ENCODE results near the gene INTS12. TPM values are rescaled to one million over a fixed set of nuclear protein-coding genes. Genes with fewer than 3 reads are reported as not detected.

INTS12 gene
- total RNA-seq, 1 donor from 2014 or later, result 17.2 TPM

DNA sequence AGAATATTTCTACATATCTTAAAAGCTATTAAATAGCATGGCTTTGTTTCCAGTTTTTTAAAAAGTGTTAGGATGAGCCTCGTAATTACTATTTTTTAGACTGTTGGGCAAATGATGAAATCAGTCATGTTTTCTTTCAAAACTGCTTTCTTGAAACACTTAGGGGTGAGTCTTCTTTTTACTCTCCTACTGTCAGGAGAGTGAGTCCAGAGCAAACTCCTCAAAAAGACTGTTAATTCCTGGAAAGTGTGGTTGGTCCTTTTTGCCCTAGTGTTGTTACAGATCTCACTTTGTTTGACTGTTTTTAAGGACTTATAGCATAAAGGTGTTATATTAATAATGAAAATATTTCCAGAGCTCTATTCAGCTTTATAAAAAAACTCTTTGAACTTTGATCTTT lies 6.4 kb upstream of the INTS12 start:
- Mint-ChIP-seq H3K27me3 (ENCODE audit: insufficient read depth, low read depth) (no peaks in the 10 kb centered on the region), H3K4me1 (peaks cover under 1% of the 10 kb centered on the region), H3K36me3 (peaks cover 5% of the 10 kb centered on the region), H3K4me3 (no peak overlapping the region), H3K27ac (no peak overlapping the region), H3K9me3 (no peaks in the 10 kb centered on the region)
- H3K9ac ChIP-seq, result no peak overlapping the region
- H3K4me2 ChIP-seq, result no peak overlapping the region
- no peaks in the 10 kb centered on the region for H4K20me1 ChIP-seq (ENCODE audit: low read depth)
- no peak overlapping the region for H2AFZ ChIP-seq (replicated peaks)
- no peaks in the 10 kb centered on the region for H3F3A ChIP-seq (ENCODE audit: low read depth)
- no peaks in the 10 kb centered on the region for H3K9me3 ChIP-seq (ENCODE audit: low read depth)
- TF ChIP-seq, protein P1, sequence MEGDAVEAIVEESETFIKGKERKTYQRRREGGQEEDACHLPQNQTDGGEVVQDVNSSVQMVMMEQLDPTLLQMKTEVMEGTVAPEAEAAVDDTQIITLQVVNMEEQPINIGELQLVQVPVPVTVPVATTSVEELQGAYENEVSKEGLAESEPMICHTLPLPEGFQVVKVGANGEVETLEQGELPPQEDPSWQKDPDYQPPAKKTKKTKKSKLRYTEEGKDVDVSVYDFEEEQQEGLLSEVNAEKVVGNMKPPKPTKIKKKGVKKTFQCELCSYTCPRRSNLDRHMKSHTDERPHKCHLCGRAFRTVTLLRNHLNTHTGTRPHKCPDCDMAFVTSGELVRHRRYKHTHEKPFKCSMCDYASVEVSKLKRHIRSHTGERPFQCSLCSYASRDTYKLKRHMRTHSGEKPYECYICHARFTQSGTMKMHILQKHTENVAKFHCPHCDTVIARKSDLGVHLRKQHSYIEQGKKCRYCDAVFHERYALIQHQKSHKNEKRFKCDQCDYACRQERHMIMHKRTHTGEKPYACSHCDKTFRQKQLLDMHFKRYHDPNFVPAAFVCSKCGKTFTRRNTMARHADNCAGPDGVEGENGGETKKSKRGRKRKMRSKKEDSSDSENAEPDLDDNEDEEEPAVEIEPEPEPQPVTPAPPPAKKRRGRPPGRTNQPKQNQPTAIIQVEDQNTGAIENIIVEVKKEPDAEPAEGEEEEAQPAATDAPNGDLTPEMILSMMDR (IDR thresholded peaks at IDR 0.05), result no peak
- TF ChIP-seq EZH2phosphoT487 (IDR thresholded peaks at IDR 0.05) (no peak), EZH2 (IDR thresholded peaks at IDR 0.05) (no peak)
- no peak overlapping the region for H3K4me3 ChIP-seq
- H3K36me3 ChIP-seq, result no peaks in the 10 kb centered on the region
- no peak overlapping the region for H3K27ac ChIP-seq
- H3K79me2 ChIP-seq (ENCODE audit: low read depth), result peaks cover 73% of the 10 kb centered on the region
- no peak for DNase-seq (ENCODE audit: low spot score)
- H3K4me1 ChIP-seq, result peaks cover 10% of the 10 kb centered on the region
- H3K27me3 ChIP-seq, result no peaks in the 10 kb centered on the region

DNA sequence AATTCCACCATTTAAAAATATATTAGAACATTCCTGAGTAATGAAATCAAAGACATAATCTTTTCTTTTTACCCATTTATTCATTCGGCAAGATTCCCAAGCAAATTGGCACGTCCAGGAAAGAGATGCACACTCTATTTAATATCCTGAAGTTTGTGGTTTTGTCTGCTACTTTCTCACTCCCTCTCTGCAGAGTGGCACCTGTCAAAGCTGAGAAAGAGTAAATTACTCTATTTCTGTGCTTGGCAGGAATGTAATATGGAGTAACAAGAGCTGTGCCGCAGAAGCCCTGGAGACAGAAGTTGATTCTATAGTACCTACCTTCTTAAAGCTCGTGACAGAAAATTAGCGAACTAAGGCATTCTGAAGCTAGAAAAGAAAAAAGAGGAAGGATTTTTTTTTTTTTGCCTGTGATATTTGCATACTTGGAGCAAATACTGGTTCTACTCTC lies 5.6 kb upstream of the INTS12 start:
- no peaks in the 10 kb centered on the region for H3K9me3 Mint-ChIP-seq
- Histone ChIP-seq H3K27me3 (no peaks in the 10 kb centered on the region), H3K9ac (no peak overlapping the region), H3K4me3 (no peak overlapping the region), H3K4me2 (no peak overlapping the region), H3K79me2 (ENCODE audit: low read depth) (peaks cover 82% of the 10 kb centered on the region), H3K9me3 (ENCODE audit: low read depth) (no peaks in the 10 kb centered on the region), H2AFZ (replicated peaks) (no peak overlapping the region), H4K20me1 (ENCODE audit: low read depth) (peaks cover 4% of the 10 kb centered on the region), H3K4me1 (peaks cover 16% of the 10 kb centered on the region), H3K27ac (no peak overlapping the region), H3K36me3 (no peaks in the 10 kb centered on the region), H3F3A (ENCODE audit: low read depth) (peaks cover 3% of the 10 kb centered on the region)
- H3K27ac Mint-ChIP-seq, result no peak overlapping the region
- no peak for DNase-seq (ENCODE audit: low spot score)
- TF ChIP-seq EZH2phosphoT487 (IDR thresholded peaks at IDR 0.05) (no peak), EZH2 (IDR thresholded peaks at IDR 0.05) (no peak)
- TF ChIP-seq, protein P1 (IDR thresholded peaks at IDR 0.05), result no peak
- no peaks in the 10 kb centered on the region for H3K27me3 Mint-ChIP-seq (ENCODE audit: insufficient read depth, low read depth)
- peaks cover 2% of the 10 kb centered on the region for H3K36me3 Mint-ChIP-seq
- H3K4me3 Mint-ChIP-seq, result no peak overlapping the region
- H3K4me1 Mint-ChIP-seq, result peaks cover 3% of the 10 kb centered on the region

GRCh38 chr4:105712766-105713165 lies 4.3 kb upstream of the INTS12 start:
- Histone ChIP-seq H3K36me3 (no peaks in the 10 kb centered on the region), H3K27ac (no peak overlapping the region), H3K27me3 (no peaks in the 10 kb centered on the region), H2AFZ (replicated peaks) (no peak overlapping the region), H3K9ac (no peak overlapping the region), H3K4me3 (no peak overlapping the region), H3F3A (ENCODE audit: low read depth) (peaks cover 14% of the 10 kb centered on the region), H3K4me1 (peaks cover 16% of the 10 kb centered on the region), H3K9me3 (ENCODE audit: low read depth) (no peaks in the 10 kb centered on the region), H4K20me1 (ENCODE audit: low read depth) (peaks cover 4% of the 10 kb centered on the region), H3K79me2 (ENCODE audit: low read depth) (peaks cover 90% of the 10 kb centered on the region), H3K4me2 (no peak overlapping the region)
- no peaks in the 10 kb centered on the region for H3K9me3 Mint-ChIP-seq
- peaks cover 2% of the 10 kb centered on the region for H3K36me3 Mint-ChIP-seq
- H3K27me3 Mint-ChIP-seq (ENCODE audit: insufficient read depth, low read depth), result no peaks in the 10 kb centered on the region
- DNase-seq (ENCODE audit: low spot score), result no peak
- H3K4me1 Mint-ChIP-seq, result peaks cover 6% of the 10 kb centered on the region
- TF ChIP-seq, protein P1 (IDR thresholded peaks at IDR 0.05), result no peak
- TF ChIP-seq EZH2 (IDR thresholded peaks at IDR 0.05) (no peak), EZH2phosphoT487 (IDR thresholded peaks at IDR 0.05) (no peak)
- no peak overlapping the region for H3K27ac Mint-ChIP-seq
- H3K4me3 Mint-ChIP-seq, result no peak overlapping the region

All from neural progenitor cell (in vitro differentiated cells).